Stimulated activated CD4-positive, alpha-beta T cell treated with anti-CD3 and anti-CD28 coated beads, TNF-alpha, amount 100 ng/mL, for 24 hours (primary cell): ENCODE data around the gene C1orf56.
A peak's percentile ranks its signal among the peaks of the same experiment; 100 is the strongest.

ENCODE experiments used
- DNase-seq, 3 experiments: peaks; one replicate each; pipeline ENCODE4 v3.0.0-alpha.2; 2020; ENCODE audit warnings: low read depth in 3 of 3

Gene C1orf56

DNA sequence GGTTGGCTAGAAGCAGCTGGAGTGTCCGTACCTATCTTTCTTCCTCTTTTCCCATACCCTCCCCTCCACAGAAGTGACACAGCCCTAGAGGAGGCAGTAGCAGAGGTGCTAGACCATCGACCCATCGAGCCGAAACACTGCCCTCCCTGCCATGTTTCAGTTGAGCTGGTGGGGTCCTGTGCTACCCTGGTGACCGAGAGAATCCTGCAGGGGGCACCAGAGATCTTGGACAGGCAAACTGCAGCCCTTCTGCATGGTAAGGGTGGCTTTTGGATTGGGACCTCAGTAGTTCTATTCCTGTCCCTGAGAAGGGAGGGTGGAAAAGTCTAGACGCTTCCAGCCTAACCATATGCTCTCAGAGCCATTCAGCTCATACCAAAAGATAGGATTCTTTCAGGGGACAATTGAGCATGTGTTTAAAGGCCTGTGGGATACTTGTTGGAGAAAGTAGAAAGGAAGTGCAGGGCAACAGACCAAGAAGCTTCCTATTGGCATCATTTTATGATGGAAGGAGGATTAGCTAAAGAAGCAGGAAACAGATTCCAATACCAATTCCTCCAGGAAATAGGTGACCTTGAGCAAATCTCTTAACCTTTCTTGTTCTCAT lies 22.9 kb upstream of the C1orf56 start:
- DNase-seq: peak; percentile 66 to 77 (median 75)

- DNase-seq: no peak
These were observed 21.1 kb upstream of the C1orf56 start for GRCh38 chr1:151026460-151026859.

DNA sequence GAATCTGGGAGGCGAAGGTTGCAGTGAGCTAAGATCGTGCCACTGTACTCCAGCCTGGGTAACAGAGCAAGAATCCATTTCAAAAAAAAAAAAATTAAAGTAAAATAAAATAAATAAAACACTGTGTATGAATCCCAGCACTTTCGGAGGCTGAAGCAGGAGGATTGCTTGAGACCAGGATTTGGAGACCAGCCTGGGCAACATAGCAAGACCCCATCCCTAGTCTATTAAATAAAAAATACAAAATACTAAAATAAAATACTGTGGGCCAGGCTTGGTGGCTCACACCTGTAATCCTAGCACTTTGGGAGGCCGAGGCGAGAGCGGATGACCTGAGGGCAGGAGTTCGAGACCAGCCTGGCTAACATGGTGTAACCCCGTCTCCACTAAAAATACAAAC lies 15.4 kb upstream of the C1orf56 start:
- no peak for DNase-seq

DNA sequence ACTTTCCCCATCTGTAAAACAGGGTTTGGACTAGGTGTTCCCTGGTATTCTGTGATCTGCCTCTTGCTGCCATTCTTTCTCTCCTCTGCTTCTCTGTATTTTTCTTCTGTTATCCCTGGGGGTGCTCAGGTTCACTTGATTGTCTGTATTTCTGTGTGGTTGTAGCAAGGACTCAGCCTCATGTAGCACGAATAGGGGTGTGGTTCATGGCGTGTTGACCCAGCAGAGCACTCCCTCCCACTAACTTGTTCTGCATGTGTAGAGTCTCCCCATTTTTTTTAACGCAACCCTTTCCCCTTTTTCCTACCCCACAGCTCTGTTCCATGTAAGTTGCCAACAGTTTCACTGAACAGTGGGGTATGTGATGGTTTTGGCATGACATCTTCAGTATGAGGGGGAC lies 12.4 kb upstream of the C1orf56 start:
- DNase-seq: no peak

DNA sequence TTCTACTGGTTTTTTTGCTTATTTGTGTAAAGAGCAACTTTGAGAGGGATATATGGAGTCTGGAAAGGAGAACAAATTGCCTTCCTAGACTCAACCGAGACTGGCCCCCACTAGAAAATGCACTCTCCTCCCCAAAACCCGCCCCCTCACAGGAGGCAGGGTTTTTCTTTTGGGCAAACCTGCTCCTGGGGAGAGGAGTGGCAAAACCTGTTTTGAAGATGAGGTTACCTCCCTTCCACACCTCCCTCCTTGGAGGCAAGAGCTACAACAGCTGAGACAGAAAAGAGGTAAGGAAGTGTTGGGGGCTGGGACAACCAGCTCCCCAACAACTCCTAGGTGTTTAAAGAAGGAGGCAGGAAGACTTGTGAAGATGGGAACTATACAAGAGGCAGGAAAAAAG lies 11.2 kb upstream of the C1orf56 start, which contains the start of gene BNIPL:
Gene BNIPL (plus strand): TSS at position 231 of the 400 bp plus-strand sequence. CDS start 140 bp downstream, at position 371.
- DNase-seq: no peak

DNA sequence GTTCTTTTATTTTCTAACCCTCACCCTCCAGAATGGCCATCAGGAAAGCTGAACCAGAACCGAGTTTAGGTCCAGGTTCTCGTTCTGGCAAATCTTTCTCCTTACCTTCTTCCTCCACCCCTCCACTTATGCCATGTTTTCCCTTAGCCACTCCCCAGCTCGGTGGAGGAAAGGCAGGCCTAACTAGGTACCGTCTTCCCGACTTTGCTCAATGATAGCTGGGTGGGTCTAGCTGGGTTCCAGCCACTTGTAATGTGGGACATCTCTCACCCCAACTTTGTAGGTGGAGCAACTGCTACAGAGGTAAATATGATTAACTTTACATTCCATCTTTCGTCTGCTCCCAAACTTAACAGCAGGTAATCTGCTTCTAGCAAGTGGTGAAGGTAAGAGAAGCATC lies 10.5 kb upstream of the C1orf56 start:
- no peak for DNase-seq

- no peak for DNase-seq
These were observed 8.0 kb upstream of the C1orf56 start for GRCh38 chr1:151039521-151039920.

GRCh38 chr1:151043163-151043562 lies 4.4 kb upstream of the C1orf56 start:
- no peak for DNase-seq

DNA sequence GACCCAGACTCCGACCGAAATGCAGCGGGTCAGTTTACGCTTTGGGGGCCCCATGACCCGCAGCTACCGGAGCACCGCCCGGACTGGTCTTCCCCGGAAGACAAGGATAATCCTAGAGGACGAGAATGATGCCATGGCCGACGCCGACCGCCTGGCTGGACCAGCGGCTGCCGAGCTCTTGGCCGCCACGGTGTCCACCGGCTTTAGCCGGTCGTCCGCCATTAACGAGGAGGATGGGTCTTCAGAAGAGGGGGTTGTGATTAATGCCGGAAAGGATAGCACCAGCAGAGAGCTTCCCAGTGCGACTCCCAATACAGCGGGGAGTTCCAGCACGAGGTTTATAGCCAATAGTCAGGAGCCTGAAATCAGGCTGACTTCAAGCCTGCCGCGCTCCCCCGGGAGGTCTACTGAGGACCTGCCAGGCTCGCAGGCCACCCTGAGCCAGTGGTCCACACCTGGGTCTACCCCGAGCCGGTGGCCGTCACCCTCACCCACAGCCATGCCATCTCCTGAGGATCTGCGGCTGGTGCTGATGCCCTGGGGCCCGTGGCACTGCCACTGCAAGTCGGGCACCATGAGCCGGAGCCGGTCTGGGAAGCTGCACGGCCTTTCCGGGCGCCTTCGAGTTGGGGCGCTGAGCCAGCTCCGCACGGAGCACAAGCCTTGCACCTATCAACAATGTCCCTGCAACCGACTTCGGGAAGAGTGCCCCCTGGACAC lies 534 bp downstream of the C1orf56 start:
- DNase-seq: peak in 1 of 3 experiments; percentile 49

GRCh38 chr1:151048645-151049032 lies 1.1 kb downstream of the C1orf56 start:
- no peak for DNase-seq

- no peak for DNase-seq
These were observed 1.9 kb downstream of the C1orf56 start for GRCh38 chr1:151049458-151049857.

- DNase-seq: no peak
These were observed 2.6 kb downstream of the C1orf56 start for GRCh38 chr1:151050051-151050688.

DNA sequence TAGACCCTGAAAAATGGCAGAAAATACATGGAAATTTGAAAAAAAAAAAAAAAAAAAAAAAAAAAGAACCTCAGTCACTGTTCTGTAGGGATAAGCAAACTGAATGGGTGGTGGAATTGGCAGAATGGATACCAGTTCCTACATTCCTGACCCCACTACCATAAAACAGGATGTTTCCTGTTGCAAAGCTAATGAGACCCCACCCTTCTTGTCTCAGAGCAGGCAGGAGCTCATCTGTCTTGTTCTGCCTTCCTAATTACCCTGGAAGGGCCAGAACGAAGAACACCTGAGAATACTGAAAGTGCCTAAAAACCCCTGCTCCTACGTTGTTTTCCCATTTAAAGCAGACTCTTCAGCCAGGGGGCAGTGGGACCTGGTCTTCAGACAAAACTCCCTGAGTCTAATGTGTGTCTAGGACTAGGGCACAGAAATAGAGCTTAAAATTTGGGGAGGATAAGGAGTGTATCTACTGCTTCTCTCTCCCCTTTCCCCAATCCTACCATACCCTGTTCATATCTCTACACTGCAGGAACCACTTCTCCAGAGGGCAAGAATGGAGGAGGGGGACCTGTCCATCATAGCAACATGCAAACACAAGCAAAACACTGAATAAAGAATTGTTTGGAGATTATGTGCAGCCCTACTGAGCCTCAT lies 3.9 kb downstream of the C1orf56 start:
- DNase-seq: no peak

- no peak for DNase-seq
These were observed 7.5 kb downstream of the C1orf56 start for GRCh38 chr1:151054971-151055547.

GRCh38 chr1:151055581-151055980 lies 8.0 kb downstream of the C1orf56 start:
- DNase-seq: no peak

DNA sequence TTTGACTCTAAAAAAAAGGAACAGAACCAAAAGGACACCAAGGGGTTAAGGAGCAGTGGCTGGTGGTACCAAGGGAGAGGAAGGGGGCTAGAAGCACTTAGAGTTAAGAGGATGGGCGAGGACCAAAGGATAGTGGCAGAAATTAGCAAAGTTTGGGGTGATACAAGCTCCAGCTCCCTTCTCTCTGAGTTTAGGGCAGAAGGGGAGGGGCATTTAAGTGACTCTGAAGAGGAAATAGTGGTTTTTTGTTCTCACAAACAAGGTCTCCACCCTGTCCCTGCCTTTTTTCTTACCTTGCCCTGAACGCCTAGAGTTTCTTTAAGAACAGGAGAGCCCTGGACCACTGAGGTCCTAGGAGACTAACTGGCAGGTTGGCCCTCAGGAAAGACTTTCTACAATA lies 8.6 kb downstream of the C1orf56 start:
- no peak for DNase-seq

DNA sequence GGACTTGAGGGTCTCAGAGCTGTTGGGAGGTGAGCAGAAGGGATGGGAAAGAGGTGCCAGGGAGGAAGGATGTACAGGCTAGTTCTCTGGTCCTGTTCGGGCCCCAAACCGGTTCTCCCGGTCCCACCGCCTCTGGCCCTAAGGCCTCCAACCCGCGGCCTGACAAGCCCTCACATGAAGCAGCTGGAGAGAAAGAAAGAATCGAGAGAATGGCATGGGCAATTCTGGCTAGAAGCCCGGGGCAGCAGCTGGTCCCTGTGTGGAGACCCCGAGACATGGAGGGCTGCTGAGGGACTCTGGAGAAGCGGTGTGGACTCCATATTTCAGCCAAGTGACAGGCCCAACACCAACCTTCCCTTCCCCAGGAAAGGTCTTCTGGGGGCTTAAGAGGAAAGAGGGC lies 11.1 kb downstream of the C1orf56 start:
- DNase-seq: no peak

DNA sequence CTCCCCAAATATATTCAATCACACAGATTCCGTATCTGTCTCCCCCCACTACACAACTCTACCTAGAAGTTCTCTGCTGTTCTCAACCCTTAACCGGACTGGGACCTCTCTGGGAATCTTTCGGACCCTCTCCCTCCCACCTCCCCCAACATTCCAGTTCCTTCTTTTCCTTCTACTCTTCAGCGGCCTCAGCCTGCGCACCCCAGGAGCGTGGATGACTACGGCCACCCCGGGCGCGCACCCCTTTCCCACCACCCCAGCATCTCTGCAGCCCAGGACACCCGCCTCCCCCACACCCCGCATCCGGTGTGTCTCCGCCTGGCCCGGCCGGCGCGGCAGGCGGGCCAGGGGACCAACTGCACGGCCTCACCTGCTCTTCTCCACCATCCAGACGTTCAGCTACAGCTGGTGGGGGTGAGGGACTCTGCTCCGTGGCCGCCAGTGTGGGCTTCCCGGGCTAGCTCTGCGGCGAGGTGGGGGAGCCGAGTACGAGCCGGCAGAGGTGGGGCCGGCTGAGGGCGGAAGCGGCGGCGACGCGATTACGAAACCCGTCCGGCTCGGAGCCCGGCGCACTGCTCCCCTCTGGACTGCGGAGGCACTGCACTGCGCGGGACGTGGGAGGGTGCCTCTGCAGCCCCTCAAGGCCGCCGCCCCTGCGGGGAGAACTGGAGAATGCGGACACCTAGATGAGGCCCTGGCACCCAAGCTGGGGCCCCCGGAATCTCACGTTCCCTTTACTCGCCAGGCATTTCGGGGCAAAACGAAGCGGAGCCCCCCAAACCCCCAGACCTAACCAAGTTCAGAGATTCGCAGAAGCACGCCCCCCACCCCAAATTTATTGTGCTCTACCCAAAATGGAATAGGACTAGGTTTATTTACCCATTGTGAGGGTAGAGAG lies 11.8 kb downstream of the C1orf56 start, which contains the start of gene CDC42SE1:
Gene CDC42SE1 (minus strand): TSS at position 514 of the 898 bp plus-strand sequence. CDS start 3,892 bp downstream, outside the sequence.
- peak; percentile 61 to 84 (median 65) for DNase-seq

GRCh38 chr1:151060007-151060656 lies 12.6 kb downstream of the C1orf56 start, which contains the start of gene MLLT11:
TSS of gene MLLT11 (plus strand) at chr1:151060397. CDS start at chr1:151067225, 6,828 bp downstream.
- DNase-seq: no peak
